ENCODE measurements around the gene NDFIP2.
A peak's percentile ranks its signal among the peaks of the same experiment; 100 is the strongest.

NDFIP2 gene, protein sequence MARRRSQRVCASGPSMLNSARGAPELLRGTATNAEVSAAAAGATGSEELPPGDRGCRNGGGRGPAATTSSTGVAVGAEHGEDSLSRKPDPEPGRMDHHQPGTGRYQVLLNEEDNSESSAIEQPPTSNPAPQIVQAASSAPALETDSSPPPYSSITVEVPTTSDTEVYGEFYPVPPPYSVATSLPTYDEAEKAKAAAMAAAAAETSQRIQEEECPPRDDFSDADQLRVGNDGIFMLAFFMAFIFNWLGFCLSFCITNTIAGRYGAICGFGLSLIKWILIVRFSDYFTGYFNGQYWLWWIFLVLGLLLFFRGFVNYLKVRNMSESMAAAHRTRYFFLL

DNA sequence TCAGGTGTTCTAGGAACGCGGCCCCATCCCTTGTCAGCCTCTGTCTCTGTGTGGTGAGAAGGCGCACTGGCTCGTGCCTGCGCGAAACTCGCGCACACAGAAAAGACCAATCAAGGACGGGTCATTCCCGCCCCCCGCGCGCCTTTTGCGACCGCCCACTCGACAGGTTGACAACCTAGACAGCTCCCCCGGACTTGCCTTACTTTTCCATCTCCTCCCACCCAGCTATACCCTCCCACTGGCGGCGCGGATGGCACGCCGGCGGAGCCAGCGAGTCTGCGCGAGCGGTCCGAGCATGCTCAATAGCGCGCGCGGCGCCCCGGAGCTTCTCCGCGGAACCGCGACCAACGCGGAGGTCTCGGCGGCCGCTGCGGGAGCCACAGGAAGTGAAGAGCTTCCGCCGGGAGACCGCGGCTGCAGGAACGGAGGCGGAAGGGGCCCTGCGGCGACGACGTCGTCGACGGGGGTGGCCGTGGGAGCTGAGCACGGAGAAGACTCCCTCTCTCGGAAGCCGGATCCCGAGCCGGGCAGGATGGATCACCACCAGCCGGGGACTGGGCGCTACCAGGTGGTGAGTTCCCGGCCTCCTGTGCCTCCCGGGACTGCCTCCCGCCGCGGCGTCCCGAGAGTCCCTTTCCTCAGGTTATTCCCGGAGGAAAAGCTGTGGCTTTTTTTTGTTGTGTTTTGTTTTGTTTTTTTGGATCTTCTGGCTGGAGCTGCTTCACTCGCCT, at the start of gene NDFIP2:
TSS of gene NDFIP2 (plus strand) at position 202 of the 731 bp plus-strand sequence. CDS start at position 251, 49 bp downstream.
- peaks cover 7% of the 10 kb centered on the region for H3K4me1 ChIP-seq (ENCODE audit: insufficient read depth, low read length, poor library complexity, severe bottlenecking)

DNA sequence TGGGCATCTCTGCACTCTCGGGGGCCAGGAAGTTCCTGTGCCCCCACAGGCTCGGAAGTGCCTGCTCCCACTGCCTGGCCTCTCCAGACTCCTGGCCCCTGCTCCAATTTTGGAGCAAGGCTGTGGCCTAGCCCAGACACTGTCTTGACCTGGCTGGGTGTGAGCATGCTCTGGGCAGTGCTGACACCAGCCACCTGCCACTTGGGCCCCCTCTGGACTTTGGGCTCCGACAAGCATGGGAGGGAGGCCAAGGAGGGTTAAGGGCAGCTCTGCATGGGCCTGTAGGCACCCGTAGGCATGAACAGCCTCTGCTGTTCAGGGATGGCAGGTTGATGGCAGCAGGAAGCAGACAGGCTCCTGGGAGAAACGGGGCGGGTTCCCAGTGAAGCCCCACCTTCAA, 48.9 kb upstream of the NDFIP2 start:
- H2AFZ ChIP-seq (ENCODE audit: low read length), result no peak overlapping the region
- no peak for TF ChIP-seq EZH2phosphoT487 (IDR thresholded peaks at IDR 0.05; ENCODE audit: borderline replicate concordance)
- TF ChIP-seq, protein P1, sequence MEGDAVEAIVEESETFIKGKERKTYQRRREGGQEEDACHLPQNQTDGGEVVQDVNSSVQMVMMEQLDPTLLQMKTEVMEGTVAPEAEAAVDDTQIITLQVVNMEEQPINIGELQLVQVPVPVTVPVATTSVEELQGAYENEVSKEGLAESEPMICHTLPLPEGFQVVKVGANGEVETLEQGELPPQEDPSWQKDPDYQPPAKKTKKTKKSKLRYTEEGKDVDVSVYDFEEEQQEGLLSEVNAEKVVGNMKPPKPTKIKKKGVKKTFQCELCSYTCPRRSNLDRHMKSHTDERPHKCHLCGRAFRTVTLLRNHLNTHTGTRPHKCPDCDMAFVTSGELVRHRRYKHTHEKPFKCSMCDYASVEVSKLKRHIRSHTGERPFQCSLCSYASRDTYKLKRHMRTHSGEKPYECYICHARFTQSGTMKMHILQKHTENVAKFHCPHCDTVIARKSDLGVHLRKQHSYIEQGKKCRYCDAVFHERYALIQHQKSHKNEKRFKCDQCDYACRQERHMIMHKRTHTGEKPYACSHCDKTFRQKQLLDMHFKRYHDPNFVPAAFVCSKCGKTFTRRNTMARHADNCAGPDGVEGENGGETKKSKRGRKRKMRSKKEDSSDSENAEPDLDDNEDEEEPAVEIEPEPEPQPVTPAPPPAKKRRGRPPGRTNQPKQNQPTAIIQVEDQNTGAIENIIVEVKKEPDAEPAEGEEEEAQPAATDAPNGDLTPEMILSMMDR (conservative IDR thresholded peaks at IDR 0.05; ENCODE audit: low read length), result no peak
- no peaks in the 10 kb centered on the region for H3K27me3 ChIP-seq (ENCODE audit: insufficient read depth, low read length, poor library complexity, severe bottlenecking)
- H3K79me2 ChIP-seq (ENCODE audit: insufficient read depth, low read length), result no peaks in the 10 kb centered on the region
- H3K9ac ChIP-seq (ENCODE audit: low read depth, low read length, poor library complexity, severe bottlenecking), result no peak overlapping the region
- no peaks in the 10 kb centered on the region for H4K20me1 ChIP-seq (ENCODE audit: insufficient read depth, low read length, poor library complexity, severe bottlenecking)
- no peaks in the 10 kb centered on the region for H3K9me2 ChIP-seq (replicated peaks; ENCODE audit: low read depth, low read length)
- H3K4me2 ChIP-seq (ENCODE audit: low read depth, low read length, poor library complexity, severe bottlenecking), result no peak overlapping the region
- H3F3A ChIP-seq (ENCODE audit: low read depth), result no peaks in the 10 kb centered on the region
- H3K36me3 ChIP-seq (ENCODE audit: insufficient read depth, low read length), result no peaks in the 10 kb centered on the region
- no peak overlapping the region for H3K4me3 ChIP-seq (ENCODE audit: low read length, poor library complexity, severe bottlenecking)
- peaks cover 8% of the 10 kb centered on the region for H3K4me1 ChIP-seq (ENCODE audit: insufficient read depth, low read length, poor library complexity, severe bottlenecking)
- no peaks in the 10 kb centered on the region for H3K9me3 ChIP-seq (ENCODE audit: insufficient read depth, low read depth, low read length)

More for the DNA sequence above, at the start of gene NDFIP2:
- Histone ChIP-seq H2AFZ (ENCODE audit: low read length) (peak within 1 kb of the TSS; percentile 18; the same call in 1 of the 2 replicates), H3K79me2 (ENCODE audit: insufficient read depth, low read length) (no peaks in the 10 kb centered on the region), H4K20me1 (ENCODE audit: insufficient read depth, low read length, poor library complexity, severe bottlenecking) (no peaks in the 10 kb centered on the region), H3K36me3 (ENCODE audit: insufficient read depth, low read length) (no peaks in the 10 kb centered on the region), H3K9me3 (ENCODE audit: insufficient read depth, low read depth, low read length) (no peaks in the 10 kb centered on the region), H3K9ac (ENCODE audit: low read depth, low read length, poor library complexity, severe bottlenecking) (peak within 1 kb of the TSS; percentile 63), H3K27me3 (ENCODE audit: insufficient read depth, low read length, poor library complexity, severe bottlenecking) (no peaks in the 10 kb centered on the region), H3K4me2 (ENCODE audit: low read depth, low read length, poor library complexity, severe bottlenecking) (peak within 1 kb of the TSS; percentile 67), H3K9me2 (replicated peaks; ENCODE audit: low read depth, low read length) (no peaks in the 10 kb centered on the region), H3K4me3 (ENCODE audit: low read length, poor library complexity, severe bottlenecking) (peak within 1 kb of the TSS; percentile 75), H3F3A (ENCODE audit: low read depth) (peaks cover 7% of the 10 kb centered on the region; the same call in 1 of the 2 replicates)
- TF ChIP-seq EZH2phosphoT487 (IDR thresholded peaks at IDR 0.05; ENCODE audit: borderline replicate concordance), result no peak
- TF ChIP-seq, protein P1 (conservative IDR thresholded peaks at IDR 0.05; ENCODE audit: low read length), result no peak

DNA sequence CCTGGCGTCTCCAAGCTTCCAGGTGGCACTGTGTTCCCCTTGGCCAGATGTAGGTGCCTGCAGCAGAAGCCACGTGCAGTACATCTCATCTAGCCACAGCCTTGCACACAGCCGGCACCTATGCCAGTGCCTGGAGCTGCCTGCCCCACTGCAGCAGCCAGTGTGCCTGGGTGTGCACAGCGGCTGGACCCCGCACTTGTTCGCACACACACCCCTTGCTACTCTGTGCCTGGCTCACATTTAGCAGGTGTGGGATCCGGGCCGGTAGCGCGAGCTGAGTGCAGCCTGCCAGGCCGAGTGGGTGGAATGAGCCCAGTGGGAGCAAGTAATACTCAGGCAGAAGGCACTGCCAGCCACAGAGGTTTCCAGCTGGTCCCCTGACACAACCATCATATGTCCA, 48.0 kb upstream of the NDFIP2 start:
- H4K20me1 ChIP-seq (ENCODE audit: insufficient read depth, low read length, poor library complexity, severe bottlenecking), result no peaks in the 10 kb centered on the region
- H3K4me3 ChIP-seq (ENCODE audit: low read length, poor library complexity, severe bottlenecking), result no peak overlapping the region
- no peaks in the 10 kb centered on the region for H3K36me3 ChIP-seq (ENCODE audit: insufficient read depth, low read length)
- TF ChIP-seq, protein P1 (conservative IDR thresholded peaks at IDR 0.05; ENCODE audit: low read length), result no peak
- TF ChIP-seq EZH2phosphoT487 (IDR thresholded peaks at IDR 0.05; ENCODE audit: borderline replicate concordance), result no peak
- no peak overlapping the region for H3K9ac ChIP-seq (ENCODE audit: low read depth, low read length, poor library complexity, severe bottlenecking)
- H3K9me2 ChIP-seq (replicated peaks; ENCODE audit: low read depth, low read length), result no peaks in the 10 kb centered on the region
- H3K79me2 ChIP-seq (ENCODE audit: insufficient read depth, low read length), result no peaks in the 10 kb centered on the region
- H3K4me2 ChIP-seq (ENCODE audit: low read depth, low read length, poor library complexity, severe bottlenecking), result no peak overlapping the region
- H2AFZ ChIP-seq (ENCODE audit: low read length), result no peak overlapping the region
- H3K9me3 ChIP-seq (ENCODE audit: insufficient read depth, low read depth, low read length), result no peaks in the 10 kb centered on the region
- no peaks in the 10 kb centered on the region for H3K27me3 ChIP-seq (ENCODE audit: insufficient read depth, low read length, poor library complexity, severe bottlenecking)
- H3F3A ChIP-seq (ENCODE audit: low read depth), result no peaks in the 10 kb centered on the region
- peaks cover under 1% of the 10 kb centered on the region for H3K4me1 ChIP-seq (ENCODE audit: insufficient read depth, low read length, poor library complexity, severe bottlenecking)

All from Loucy (cell line).